ENCODE results near the gene EPB42.
"Not testable (repeated sequence)": the region's sequence is repeated elsewhere in the genome, so short reads cannot be mapped to it uniquely, and the experiment has no call there.

EPB42 gene

GRCh38 chr15:43184407-43185124 is 36.3 kb downstream of the EPB42 start:
- no peak for DNase-seq

GRCh38 chr15:43183270-43183669 is 37.5 kb downstream of the EPB42 start:
- no peak for DNase-seq

- not testable (repeated sequence) for DNase-seq
Observed at GRCh38 chr15:43177147-43177546, 43.7 kb downstream of the EPB42 start.

GRCh38 chr15:43175656-43176309 is 45.0 kb downstream of the EPB42 start:
- not testable (repeated sequence) for DNase-seq

GRCh38 chr15:43169888-43170287 is 50.9 kb downstream of the EPB42 start:
- DNase-seq: no peak

- DNase-seq: no peak
Observed at GRCh38 chr15:43168192-43169107, 52.4 kb downstream of the EPB42 start.

GRCh38 chr15:43167261-43167660 is 53.6 kb downstream of the EPB42 start:
- DNase-seq: not testable (repeated sequence)

- no peak for DNase-seq
Observed at GRCh38 chr15:43165801-43166325, 55.0 kb downstream of the EPB42 start.

GRCh38 chr15:43153269-43153668 is 67.5 kb downstream of the EPB42 start:
- DNase-seq: no peak

GRCh38 chr15:43151688-43152087 is 69.1 kb downstream of the EPB42 start:
- DNase-seq: no peak

- peak; percentile 79 to 89 for DNase-seq
Observed at GRCh38 chr15:43150191-43150929, 70.5 kb downstream of the EPB42 start.
